ENCODE measurements around the gene FCRL6.

- TF ChIP-seq CTCF (IDR thresholded peaks at IDR 0.05 in 4 of 5, conservative IDR thresholded peaks at IDR 0.05 in 1 of 5) (no peak), POLR2A (IDR thresholded peaks at IDR 0.05) (no peak)
Measured at GRCh38 chr1:159783724-159784123, 18.4 kb upstream of the FCRL6 start.
